ENCODE results near the gene CNTRL.

DNA sequence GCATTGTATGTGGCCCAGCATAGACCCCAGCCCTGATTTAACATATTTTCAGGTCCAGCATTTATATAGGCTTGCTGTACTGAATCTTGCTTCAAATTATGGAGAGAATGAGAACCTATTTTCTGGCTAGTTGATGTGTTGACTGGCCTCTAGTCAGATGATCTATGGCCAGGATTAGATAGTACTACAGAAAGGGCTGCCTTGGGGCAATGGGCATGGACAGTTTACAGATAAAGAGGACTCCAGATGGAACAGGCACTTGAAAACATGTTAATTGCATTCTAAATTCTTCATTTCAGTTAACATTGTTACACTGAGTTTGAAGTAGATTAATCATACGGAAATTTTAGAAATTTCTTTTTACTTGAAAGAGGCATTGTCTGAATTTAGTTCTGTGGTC lies 65.4 kb downstream of the CNTRL start:
- TF ChIP-seq, protein P1, sequence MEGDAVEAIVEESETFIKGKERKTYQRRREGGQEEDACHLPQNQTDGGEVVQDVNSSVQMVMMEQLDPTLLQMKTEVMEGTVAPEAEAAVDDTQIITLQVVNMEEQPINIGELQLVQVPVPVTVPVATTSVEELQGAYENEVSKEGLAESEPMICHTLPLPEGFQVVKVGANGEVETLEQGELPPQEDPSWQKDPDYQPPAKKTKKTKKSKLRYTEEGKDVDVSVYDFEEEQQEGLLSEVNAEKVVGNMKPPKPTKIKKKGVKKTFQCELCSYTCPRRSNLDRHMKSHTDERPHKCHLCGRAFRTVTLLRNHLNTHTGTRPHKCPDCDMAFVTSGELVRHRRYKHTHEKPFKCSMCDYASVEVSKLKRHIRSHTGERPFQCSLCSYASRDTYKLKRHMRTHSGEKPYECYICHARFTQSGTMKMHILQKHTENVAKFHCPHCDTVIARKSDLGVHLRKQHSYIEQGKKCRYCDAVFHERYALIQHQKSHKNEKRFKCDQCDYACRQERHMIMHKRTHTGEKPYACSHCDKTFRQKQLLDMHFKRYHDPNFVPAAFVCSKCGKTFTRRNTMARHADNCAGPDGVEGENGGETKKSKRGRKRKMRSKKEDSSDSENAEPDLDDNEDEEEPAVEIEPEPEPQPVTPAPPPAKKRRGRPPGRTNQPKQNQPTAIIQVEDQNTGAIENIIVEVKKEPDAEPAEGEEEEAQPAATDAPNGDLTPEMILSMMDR (IDR thresholded peaks at IDR 0.05; ENCODE audit: low read length), result no peak
- no peak for TF ChIP-seq EZH2 (IDR thresholded peaks at IDR 0.05; ENCODE audit: borderline replicate concordance, low read length)

All from OCI-LY1 (cell line).